ENCODE measurements around the gene ADAMTS2.

The ADAMTS2 gene

GRCh38 chr5:179254638-179255271 lies 90.5 kb downstream of the ADAMTS2 start:
- Histone ChIP-seq H3K27ac (replicated peaks; ENCODE audit: low read length) (no peak overlapping the region), H2BK15ac (ENCODE audit: low read length) (no peak overlapping the region), H3K36me3 (replicated peaks in 1 of 2; ENCODE audit: control insufficient read depth in 2 of 2, insufficient read depth in 2 of 2, low read length in 2 of 2) (no peaks in the 10 kb centered on the region), H3K14ac (ENCODE audit: low read length) (no peak overlapping the region), H3K79me1 (ENCODE audit: low read depth, low read length) (peaks cover 2% of the 10 kb centered on the region), H3K9me3 (replicated peaks in 1 of 2; ENCODE audit: control insufficient read depth in 2 of 2, insufficient read depth in 1 of 2, low read depth in 1 of 2, low read length in 2 of 2) (no peaks in the 10 kb centered on the region), H3K9ac (ENCODE audit: low read depth, low read length, poor library complexity) (no peak overlapping the region), H3K4me3 (ENCODE audit: low read length in 2 of 2) (peak overlapping the region in 1 of 2 donors; percentile 33), H2BK120ac (ENCODE audit: low read depth, low read length) (no peak overlapping the region), H3K23ac (ENCODE audit: low read depth, low read length, poor library complexity) (no peak overlapping the region), H3K4me2 (ENCODE audit: insufficient read depth, low read length, poor library complexity, severe bottlenecking) (no peak overlapping the region), H3K27me3 (ENCODE audit: control insufficient read depth in 3 of 3, insufficient read depth in 3 of 3, low read depth in 1 of 3, low read length in 3 of 3) (peaks cover 0 to 3% (median 0%) of the 10 kb centered on the region in 3 experiments), H2AFZ (ENCODE audit: low read length) (no peak overlapping the region), H3K4me1 (ENCODE audit: control insufficient read depth in 2 of 2, insufficient read depth in 1 of 2, low read depth in 1 of 2, low read length in 2 of 2) (no peaks in the 10 kb centered on the region), H4K8ac (ENCODE audit: low read depth, low read length) (no peak overlapping the region), H2BK5ac (ENCODE audit: low read length) (no peak overlapping the region), H2AK5ac (ENCODE audit: low read depth, low read length) (no peak overlapping the region), H3K18ac (ENCODE audit: low read length) (no peak overlapping the region), H4K91ac (ENCODE audit: low read depth, low read length, poor library complexity) (no peak overlapping the region), H2BK12ac (ENCODE audit: low read length) (no peak overlapping the region), H3K4ac (ENCODE audit: low read length) (no peak overlapping the region)
- 100% methylated on average over 1 of the region's 5 CpGs; no CpG with 5 or more reads in 1 of the 2 donors for WGBS, 2 donors (ENCODE audit: extremely low coverage in 2 of 2, insufficient read length in 2 of 2, insufficient replicate concordance in 1 of 2)
- DNase-seq (ENCODE audit: low spot score), result no peak

DNA sequence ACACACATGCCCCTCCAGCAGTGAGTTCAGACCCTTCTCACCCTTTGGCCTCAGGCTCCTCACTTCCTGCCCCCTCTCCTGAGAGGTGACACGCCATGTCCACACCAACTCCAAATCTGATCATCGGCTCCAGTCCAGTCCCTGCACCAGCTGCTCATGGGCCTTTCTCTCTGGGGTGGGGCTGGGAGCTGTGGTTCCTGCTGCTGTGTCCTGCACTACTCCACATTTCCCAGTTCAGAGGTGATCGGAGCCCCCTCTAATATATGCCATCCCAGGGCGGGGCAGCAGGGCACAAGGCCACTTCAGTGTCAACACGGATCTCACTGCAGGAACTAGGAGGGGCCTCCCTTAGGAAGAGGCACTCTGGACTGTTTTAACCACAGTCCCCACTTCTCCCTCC lies 91.5 kb downstream of the ADAMTS2 start:
- peaks cover 0 to 3% (median 0%) of the 10 kb centered on the region in 3 experiments for H3K27me3 ChIP-seq (ENCODE audit: control insufficient read depth in 3 of 3, insufficient read depth in 3 of 3, low read depth in 1 of 3, low read length in 3 of 3)
- no peak overlapping the region for H2BK12ac ChIP-seq (ENCODE audit: low read length)
- peak overlapping the region; percentile 57 for H3K18ac ChIP-seq (ENCODE audit: low read length)
- no peak overlapping the region for H4K91ac ChIP-seq (ENCODE audit: low read depth, low read length, poor library complexity)
- peaks cover 2% of the 10 kb centered on the region for H3K79me1 ChIP-seq (ENCODE audit: low read depth, low read length)
- H2BK120ac ChIP-seq (ENCODE audit: low read depth, low read length), result no peak overlapping the region
- H3K9ac ChIP-seq (ENCODE audit: low read depth, low read length, poor library complexity), result no peak overlapping the region
- peak overlapping the region; percentile 89 for H3K14ac ChIP-seq (ENCODE audit: low read length)
- H3K9me3 ChIP-seq (replicated peaks in 1 of 2; ENCODE audit: control insufficient read depth in 2 of 2, insufficient read depth in 1 of 2, low read depth in 1 of 2, low read length in 2 of 2), result no peaks in the 10 kb centered on the region
- H2BK15ac ChIP-seq (ENCODE audit: low read length), result no peak overlapping the region
- no peak overlapping the region for H3K4me3 ChIP-seq (ENCODE audit: low read length in 2 of 2)
- H4K8ac ChIP-seq (ENCODE audit: low read depth, low read length), result no peak overlapping the region
- H3K36me3 ChIP-seq (replicated peaks in 1 of 2; ENCODE audit: control insufficient read depth in 2 of 2, insufficient read depth in 2 of 2, low read length in 2 of 2), result no peaks in the 10 kb centered on the region
- H2BK5ac ChIP-seq (ENCODE audit: low read length), result peak overlapping the region; percentile 71
- no CpG with 5 or more reads among the region's 5 CpGs for WGBS, 2 donors (ENCODE audit: extremely low coverage in 2 of 2, insufficient read length in 2 of 2, insufficient replicate concordance in 1 of 2)
- no peak overlapping the region for H2AFZ ChIP-seq (ENCODE audit: low read length)
- peak overlapping the region; percentile 80 for H3K23ac ChIP-seq (ENCODE audit: low read depth, low read length, poor library complexity)
- no peaks in the 10 kb centered on the region for H3K4me1 ChIP-seq (ENCODE audit: control insufficient read depth in 2 of 2, insufficient read depth in 1 of 2, low read depth in 1 of 2, low read length in 2 of 2)
- no peak overlapping the region for H3K4me2 ChIP-seq (ENCODE audit: insufficient read depth, low read length, poor library complexity, severe bottlenecking)
- H2AK5ac ChIP-seq (ENCODE audit: low read depth, low read length), result no peak overlapping the region
- DNase-seq (ENCODE audit: low spot score), result no peak
- H3K4ac ChIP-seq (ENCODE audit: low read length), result no peak overlapping the region
- no peak overlapping the region for H3K27ac ChIP-seq (replicated peaks; ENCODE audit: low read length)

GRCh38 chr5:179251276-179251969 lies 93.8 kb downstream of the ADAMTS2 start:
- WGBS, 2 donors (ENCODE audit: extremely low coverage in 2 of 2, insufficient read length in 2 of 2, insufficient replicate concordance in 1 of 2), result no CpG with 5 or more reads among the region's 8 CpGs
- no peak overlapping the region for H3K27ac ChIP-seq (replicated peaks; ENCODE audit: low read length)
- H3K27me3 ChIP-seq (ENCODE audit: control insufficient read depth in 3 of 3, insufficient read depth in 3 of 3, low read depth in 1 of 3, low read length in 3 of 3), result peaks cover 0 to 3% (median 0%) of the 10 kb centered on the region in 3 experiments
- no peak overlapping the region for H3K18ac ChIP-seq (ENCODE audit: low read length)
- no peak overlapping the region for H2BK15ac ChIP-seq (ENCODE audit: low read length)
- H3K4me1 ChIP-seq (ENCODE audit: control insufficient read depth in 2 of 2, insufficient read depth in 1 of 2, low read depth in 1 of 2, low read length in 2 of 2), result no peaks in the 10 kb centered on the region
- H3K4me3 ChIP-seq (ENCODE audit: low read length in 2 of 2), result no peak overlapping the region
- H3K9me3 ChIP-seq (replicated peaks in 1 of 2; ENCODE audit: control insufficient read depth in 2 of 2, insufficient read depth in 1 of 2, low read depth in 1 of 2, low read length in 2 of 2), result no peaks in the 10 kb centered on the region
- H3K36me3 ChIP-seq (replicated peaks in 1 of 2; ENCODE audit: control insufficient read depth in 2 of 2, insufficient read depth in 2 of 2, low read length in 2 of 2), result no peaks in the 10 kb centered on the region
- no peak overlapping the region for H2BK120ac ChIP-seq (ENCODE audit: low read depth, low read length)
- no peak for DNase-seq (ENCODE audit: low spot score)
- H4K91ac ChIP-seq (ENCODE audit: low read depth, low read length, poor library complexity), result no peak overlapping the region
- no peak overlapping the region for H3K4ac ChIP-seq (ENCODE audit: low read length)
- H3K79me1 ChIP-seq (ENCODE audit: low read depth, low read length), result no peaks in the 10 kb centered on the region
- H2AFZ ChIP-seq (ENCODE audit: low read length), result no peak overlapping the region
- H2BK5ac ChIP-seq (ENCODE audit: low read length), result no peak overlapping the region
- H2AK5ac ChIP-seq (ENCODE audit: low read depth, low read length), result no peak overlapping the region
- no peak overlapping the region for H2BK12ac ChIP-seq (ENCODE audit: low read length)
- no peak overlapping the region for H3K23ac ChIP-seq (ENCODE audit: low read depth, low read length, poor library complexity)
- no peak overlapping the region for H3K9ac ChIP-seq (ENCODE audit: low read depth, low read length, poor library complexity)
- no peak overlapping the region for H3K14ac ChIP-seq (ENCODE audit: low read length)
- no peak overlapping the region for H4K8ac ChIP-seq (ENCODE audit: low read depth, low read length)
- H3K4me2 ChIP-seq (ENCODE audit: insufficient read depth, low read length, poor library complexity, severe bottlenecking), result no peak overlapping the region

DNA sequence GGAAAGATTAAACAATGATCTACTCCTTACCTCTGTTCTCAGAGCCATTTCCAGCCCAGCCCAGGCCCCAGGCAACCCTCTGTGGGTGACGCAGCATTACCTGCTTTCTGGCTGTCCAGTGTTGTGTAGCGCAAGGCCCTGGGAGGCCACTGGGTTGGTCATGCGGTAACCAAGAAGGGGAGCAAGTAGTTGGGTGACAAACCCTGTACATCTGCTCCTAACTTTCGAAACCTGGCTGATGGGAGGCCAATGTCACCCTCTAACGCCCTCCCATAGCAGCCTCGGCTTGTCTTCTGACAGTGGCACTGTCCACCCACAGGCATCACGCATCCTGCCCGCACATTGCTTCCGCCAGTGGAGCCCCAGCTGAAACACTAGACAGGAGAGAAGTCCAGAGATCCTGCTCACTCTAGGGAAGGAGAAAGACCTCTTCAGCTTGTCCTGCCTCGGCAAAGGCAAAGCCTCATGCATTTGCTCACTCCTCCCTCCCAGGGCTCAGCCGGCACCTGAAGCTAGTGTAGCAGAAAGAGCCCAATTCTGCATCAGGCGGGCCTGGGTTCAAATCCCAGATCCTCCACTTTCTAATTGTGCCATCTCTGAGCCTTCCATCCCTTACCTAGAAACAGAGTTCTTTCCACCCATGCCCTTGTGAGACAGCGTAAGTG lies 94.6 kb downstream of the ADAMTS2 start:
- no peak for DNase-seq (ENCODE audit: low spot score)
- WGBS, 2 donors (ENCODE audit: extremely low coverage in 2 of 2, insufficient read length in 2 of 2, insufficient replicate concordance in 1 of 2), result no CpG with 5 or more reads among the region's 13 CpGs
- no peak overlapping the region for H3K23ac ChIP-seq (ENCODE audit: low read depth, low read length, poor library complexity)
- H3K9ac ChIP-seq (ENCODE audit: low read depth, low read length, poor library complexity), result no peak overlapping the region
- H3K9me3 ChIP-seq (replicated peaks in 1 of 2; ENCODE audit: control insufficient read depth in 2 of 2, insufficient read depth in 1 of 2, low read depth in 1 of 2, low read length in 2 of 2), result no peaks in the 10 kb centered on the region
- H2BK15ac ChIP-seq (ENCODE audit: low read length), result no peak overlapping the region
- H3K36me3 ChIP-seq (replicated peaks in 1 of 2; ENCODE audit: control insufficient read depth in 2 of 2, insufficient read depth in 2 of 2, low read length in 2 of 2), result no peaks in the 10 kb centered on the region
- no peak overlapping the region for H3K4ac ChIP-seq (ENCODE audit: low read length)
- H2BK5ac ChIP-seq (ENCODE audit: low read length), result no peak overlapping the region
- H3K27ac ChIP-seq (replicated peaks; ENCODE audit: low read length), result no peak overlapping the region
- no peaks in the 10 kb centered on the region for H3K4me1 ChIP-seq (ENCODE audit: control insufficient read depth in 2 of 2, insufficient read depth in 1 of 2, low read depth in 1 of 2, low read length in 2 of 2)
- peak overlapping the region in 1 of 2 donors; percentile 19 for H3K4me3 ChIP-seq (ENCODE audit: low read length in 2 of 2)
- no peak overlapping the region for H2BK120ac ChIP-seq (ENCODE audit: low read depth, low read length)
- H3K18ac ChIP-seq (ENCODE audit: low read length), result no peak overlapping the region
- peaks cover 0 to 3% (median 0%) of the 10 kb centered on the region in 3 experiments for H3K27me3 ChIP-seq (ENCODE audit: control insufficient read depth in 3 of 3, insufficient read depth in 3 of 3, low read depth in 1 of 3, low read length in 3 of 3)
- no peak overlapping the region for H4K8ac ChIP-seq (ENCODE audit: low read depth, low read length)
- H3K79me1 ChIP-seq (ENCODE audit: low read depth, low read length), result no peaks in the 10 kb centered on the region
- H4K91ac ChIP-seq (ENCODE audit: low read depth, low read length, poor library complexity), result no peak overlapping the region
- no peak overlapping the region for H2AFZ ChIP-seq (ENCODE audit: low read length)
- H2AK5ac ChIP-seq (ENCODE audit: low read depth, low read length), result no peak overlapping the region
- H3K14ac ChIP-seq (ENCODE audit: low read length), result no peak overlapping the region
- no peak overlapping the region for H3K4me2 ChIP-seq (ENCODE audit: insufficient read depth, low read length, poor library complexity, severe bottlenecking)
- no peak overlapping the region for H2BK12ac ChIP-seq (ENCODE audit: low read length)
